HepG2 (cell line): ENCODE data around the gene RPS6KB2. TPM values are rescaled to one million over a fixed set of nuclear protein-coding genes. Genes with fewer than 3 reads are reported as not detected.

Experiments used
- ATAC-seq: fragments of 200-7000 bp; cut with Tn5 transposase; 3 replicates; pipeline ENCODE4 v1.9.1; 2020; ENCODE audit warnings: mild to moderate bottlenecking, moderate library complexity
- BruUV-seq: library from RNA; stranded (reverse); fragments of 400-500 nt; replicated peaks from 2 replicates; lab custom pipeline; 2021; lab: Mats Ljungman, UMichigan
- CTCF ChIA-PET: fragments of 300-600 bp; formaldehyde crosslinking; extraction: SDS; loops from one replicate; lab custom pipeline; 2021; ENCODE audit warnings: low total read pairs, inconsistent platforms, low intra/inter-chr PET ratio; lab: Yijun Ruan, JAX
- POLR2A ChIA-PET: fragments of 350-600 bp; sonication (Branson Sonifier 250); formaldehyde crosslinking; loops from one replicate; lab custom pipeline; 2020; ENCODE audit warnings: antibody characterized with exemption, inconsistent platforms; lab: Yijun Ruan, JAX
- DNase-seq: peaks from one replicate; pipeline ENCODE4 v3.0.0-alpha.2; 2015; ENCODE audit warnings: low spot score
- FAIRE-seq: peaks from 3 replicates; lab custom pipeline; 2011; peaks lifted over from hg19 to GRCh38; lab: Jason Lieb, UNC
- H2AFZ ChIP-seq: one replicate; pipeline ENCODE4 v1.6.1; 2011; ENCODE audit warnings: low read length, inconsistent platforms
- H3K27ac ChIP-seq: fragments of 300-600 bp; 3 replicates; pipeline ENCODE4 v1.8.0; 2011; ENCODE audit warnings: mixed run types, mild to moderate bottlenecking, mixed read lengths, low read length, inconsistent platforms; ENCODE audit not compliant: insufficient read depth; ENCODE audit errors: extremely low read length
- H3K27me3 ChIP-seq, 2 experiments: fragments of 200-600 bp in 1 of 2; 2 replicates in 1 of 2; 3 replicates in 1 of 2; pipeline versions ENCODE4 v1.6.0 to v1.8.0; 2011; ENCODE audit warnings: low read length in 2 of 2, mild to moderate bottlenecking in 2 of 2, moderate library complexity in 2 of 2, inconsistent platforms in 1 of 2; ENCODE audit not compliant: insufficient read depth in 2 of 2, control insufficient read depth in 1 of 2
- H3K36me3 ChIP-seq, 2 experiments: fragments of 200-600 bp in 1 of 2; replicated peaks in 1 of 2; 2 replicates in 1 of 2; 3 replicates in 1 of 2; pipeline versions ENCODE4 v1.5.1 to v1.8.0; 2011; ENCODE audit warnings: low read length in 2 of 2, inconsistent platforms in 1 of 2; ENCODE audit not compliant: insufficient read depth in 2 of 2, control insufficient read depth in 1 of 2
- H3K4me1 ChIP-seq: 2 replicates; pipeline ENCODE4 v1.5.1; 2012; ENCODE audit warnings: low read length, inconsistent platforms; ENCODE audit not compliant: insufficient read depth
- H3K4me2 ChIP-seq: 2 replicates; pipeline ENCODE4 v1.6.0; 2011; ENCODE audit warnings: low read depth, low read length, inconsistent platforms
- H3K4me3 ChIP-seq, 3 experiments: fragments of 200-600 bp in 1 of 3; sonication (generic), shearing (Covaris generic) in 1 of 3; replicated peaks in 1 of 3; 2 replicates each; pipeline ENCODE4 v1.5.1; 2011 to 2016; ENCODE audit warnings: low read length in 3 of 3, inconsistent platforms in 2 of 3, low read depth in 2 of 3, mild to moderate bottlenecking in 2 of 3, control low read depth in 1 of 3, mixed read lengths in 1 of 3; ENCODE audit not compliant: insufficient read depth in 1 of 3
- H3K79me2 ChIP-seq: one replicate; pipeline ENCODE4 v1.6.1; 2011; ENCODE audit warnings: low read length, inconsistent platforms; ENCODE audit not compliant: insufficient read depth
- H3K9ac ChIP-seq: 2 replicates; pipeline ENCODE4 v1.6.0; 2011; ENCODE audit warnings: mild to moderate bottlenecking, low read depth, low read length, inconsistent platforms; ENCODE audit not compliant: insufficient read depth
- H3K9me3 ChIP-seq: 2 replicates; pipeline ENCODE4 v1.5.1; 2012; ENCODE audit warnings: mild to moderate bottlenecking, low read length
- H4K20me1 ChIP-seq: 2 replicates; pipeline ENCODE4 v1.6.0; 2011; ENCODE audit warnings: inconsistent platforms, mild to moderate bottlenecking, low read length, moderate library complexity; ENCODE audit not compliant: insufficient read depth
- AGO1 ChIP-seq: fragments of 200-400 bp; formaldehyde crosslinking; IDR thresholded peaks from 2 replicates; pipeline ENCODE4 v1.6.1; 2017; ENCODE audit warnings: mild to moderate bottlenecking, low read depth, low read length, moderate library complexity; ENCODE audit not compliant: poor library complexity, severe bottlenecking
- ASH2L ChIP-seq: fragments of 300-600, 200-600 bp; sonication (generic); IDR thresholded peaks from 2 replicates; pipeline ENCODE4 v1.7.0; 2017; ENCODE audit warnings: low read depth, mild to moderate bottlenecking, moderate library complexity, mixed read lengths, low read length; ENCODE audit not compliant: insufficient read length
- HDAC1 ChIP-seq: sonication (generic); formaldehyde crosslinking; IDR thresholded peaks from 2 replicates; pipeline ENCODE4 v1.5.1; 2020; ENCODE audit warnings: mild to moderate bottlenecking, missing genetic modification reagents
- JUNB ChIP-seq: sonication (generic); formaldehyde crosslinking; IDR thresholded peaks from 2 replicates; pipeline ENCODE4 v1.8.0; 2022; ENCODE audit warnings: missing genetic modification reagents, mild to moderate bottlenecking, borderline replicate concordance
- MIXL1 ChIP-seq: IDR thresholded peaks from 2 replicates; pipeline ENCODE4 v1.6.1; 2016
- NFE2 ChIP-seq: sonication (generic); formaldehyde crosslinking; IDR thresholded peaks from 2 replicates; pipeline ENCODE4 v1.4.0; 2020; ENCODE audit warnings: missing genetic modification reagents
- TMF1 ChIP-seq: sonication (generic); formaldehyde crosslinking; IDR thresholded peaks from 2 replicates; pipeline ENCODE4 v1.8.1; 2022; ENCODE audit warnings: low read depth, missing genetic modification reagents
- ZMYM2 ChIP-seq: sonication (generic); formaldehyde crosslinking; IDR thresholded peaks from 2 replicates; pipeline ENCODE4 v1.8.0; 2022; ENCODE audit warnings: mild to moderate bottlenecking, missing genetic modification reagents
- ZNF230 ChIP-seq: sonication (generic); formaldehyde crosslinking; IDR thresholded peaks from 2 replicates; pipeline ENCODE4 v1.4.0; 2020; ENCODE audit warnings: mild to moderate bottlenecking, missing genetic modification reagents
- ZNF3 ChIP-seq: IDR thresholded peaks from 2 replicates; pipeline ENCODE4 v1.7.0; 2017; ENCODE audit warnings: inconsistent platforms
- ZNF724P ChIP-seq: sonication (generic); formaldehyde crosslinking; IDR thresholded peaks from 2 replicates; pipeline ENCODE4 v1.8.0; 2022; ENCODE audit warnings: missing genetic modification reagents, borderline replicate concordance
- ZNF782 ChIP-seq: sonication (generic); formaldehyde crosslinking; IDR thresholded peaks from 2 replicates; pipeline ENCODE4 v1.4.0; 2020; ENCODE audit warnings: missing genetic modification reagents, mild to moderate bottlenecking, borderline replicate concordance
- WGBS: methylation state at CpG from one replicate; pipeline ENCODE4 v1.1.6; 2017; ENCODE audit warnings: low lambda C conversion rate; 5-methylcytosine and 5-hydroxymethylcytosine counted together
- in situ Hi-C: cut with HindIII; loops from 2 replicates; pipeline ENCODE4 v1.10.0; 2017; ENCODE audit warnings: low pct_unique_long_range_greater_than_20kb; ENCODE audit not compliant: extremely low pct_ligation_motif_present
- intact Hi-C: fragments of 100-400 bp; cut with micrococcal nuclease; formaldehyde crosslinking; loops from one replicate; pipeline ENCODE4 v1.10.0; 2022; ENCODE audit not compliant: unreplicated experiment
- polyA plus RNA-seq, 8 experiments: library from polyadenylated mRNA; depleted of rRNA in 3 of 8; stranded (reverse) in 7 of 8; unstranded in 1 of 8; fragments of >200 nt; fragmentation: Illumina TruSeq in 4 of 8; extraction: Trizol in 4 of 8; gene quantifications; 2 replicates each; pipeline versions ENCODE4 v1.2.1 to v1.2.3, GENCODE V29; 2011 to 2016; ENCODE audit warnings: low read depth in 4 of 8, missing spikeins in 1 of 8, mixed read lengths in 1 of 8; ENCODE audit not compliant: insufficient read depth in 1 of 8
- total RNA-seq, 5 experiments: library from RNA; depleted of rRNA; stranded (reverse); fragments of >200 nt; fragmentation: Illumina TruSeq; extraction: Trizol; gene quantifications; 2 replicates each; pipeline ENCODE4 v1.2.3, GENCODE V29; 2016; ENCODE audit warnings: low read depth in 1 of 5
- TF ChIP-seq, protein P1 (sequence below): sonication (generic); formaldehyde crosslinking; IDR thresholded peaks from 2 replicates; pipeline ENCODE4 v1.4.0; 2020; ENCODE audit warnings: missing genetic modification reagents; ENCODE audit errors: not compliant biosample characterization
- TF ChIP-seq, protein P2 (sequence below): IDR thresholded peaks from 2 replicates; pipeline ENCODE4 v1.6.1; 2016; ENCODE audit warnings: missing compliant biosample characterization, missing genetic modification reagents, borderline replicate concordance
- TF ChIP-seq, protein P3 (sequence below): sonication (generic); formaldehyde crosslinking; IDR thresholded peaks from 2 replicates; pipeline ENCODE4 v1.4.0; 2020; ENCODE audit warnings: missing genetic modification reagents, low read depth, mild to moderate bottlenecking, borderline replicate concordance

RPS6KB2 gene
- total and polyA plus RNA-seq, 2 of the 13 experiments (the other 11 are each of a cell fraction or from before 2014, with no cell fraction given): 52.9 to 54.8 TPM

DNA sequence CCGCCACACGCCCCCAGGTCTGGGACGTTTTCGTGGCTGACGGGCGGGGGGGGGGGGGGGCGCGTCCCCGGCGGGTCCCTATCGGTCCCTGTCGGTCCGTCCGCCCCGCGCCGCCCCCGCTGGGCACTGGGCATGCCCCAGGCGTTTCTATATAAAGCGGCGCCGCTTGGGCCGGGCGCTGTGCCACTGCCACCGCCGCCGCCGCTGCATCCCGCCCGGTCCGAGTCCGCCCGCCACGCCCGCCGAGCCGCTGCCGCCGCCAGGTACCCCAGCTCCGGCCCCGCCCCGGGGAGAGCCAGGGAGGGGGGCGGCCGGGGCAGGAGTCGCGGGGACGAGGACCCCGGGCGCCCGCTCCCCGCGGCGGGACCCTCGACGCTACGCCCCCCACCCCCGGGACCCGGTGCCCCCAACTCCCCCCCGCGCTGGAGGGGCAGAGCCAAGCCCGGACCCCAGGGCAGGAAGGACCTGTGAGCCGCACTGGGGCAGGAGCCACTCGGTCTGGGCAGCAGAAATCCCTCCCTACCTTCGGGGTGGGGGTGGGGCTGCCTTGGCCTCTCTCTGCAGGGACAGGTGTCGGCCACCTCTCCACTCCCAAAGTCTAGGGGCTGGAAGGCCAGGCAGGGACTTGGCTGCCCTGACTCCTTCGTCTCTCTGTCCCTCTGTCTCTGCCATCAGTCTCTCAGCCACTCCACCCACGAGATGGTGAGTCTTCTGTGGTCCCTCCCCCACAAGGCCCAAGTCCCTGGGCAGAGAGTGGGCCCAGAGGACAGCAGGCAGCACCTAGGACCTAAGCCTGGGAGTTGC, 12.6 kb upstream of the RPS6KB2 start, which contains the start of gene CARNS1:
Gene CARNS1, plus strand, starts transcription at position 178 of the 804 bp plus-strand sequence. Its CDS starts 522 bp downstream, at position 700.
- peak within 1 kb of the TSS; percentile 64; the same call in 1 of the 2 replicates for H3K4me2 ChIP-seq
- no peaks in the 10 kb centered on the region for H3K79me2 ChIP-seq
- peaks cover 11 to 74% of the 10 kb centered on the region in 2 experiments; a peak in 4 of 5 replicates for H3K27me3 ChIP-seq
- intact Hi-C loops: no loop called here
- no peak within 1 kb of the TSS for H2AFZ ChIP-seq
- no peak for ATAC-seq
- TF ChIP-seq ZMYM2 (CRISPR knock-in tag) (no peak), ASH2L (no peak), JUNB (CRISPR knock-in tag) (no peak), ZNF3 (CRISPR knock-in tag) (no peak), ZNF782 (CRISPR knock-in tag) (no peak), ZNF724P (CRISPR knock-in tag) (no peak), MIXL1 (no peak), HDAC1 (CRISPR knock-in tag) (no peak), TMF1 (CRISPR knock-in tag) (no peak), NFE2 (CRISPR knock-in tag) (no peak), ZNF230 (CRISPR knock-in tag) (no peak), AGO1 (no peak)
- TF ChIP-seq, protein P1, sequence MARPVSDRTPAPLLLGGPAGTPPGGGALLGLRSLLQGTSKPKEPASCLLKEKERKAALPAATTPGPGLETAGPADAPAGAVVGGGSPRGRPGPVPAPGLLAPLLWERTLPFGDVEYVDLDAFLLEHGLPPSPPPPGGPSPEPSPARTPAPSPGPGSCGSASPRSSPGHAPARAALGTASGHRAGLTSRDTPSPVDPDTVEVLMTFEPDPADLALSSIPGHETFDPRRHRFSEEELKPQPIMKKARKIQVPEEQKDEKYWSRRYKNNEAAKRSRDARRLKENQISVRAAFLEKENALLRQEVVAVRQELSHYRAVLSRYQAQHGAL (CRISPR knock-in tag): no peak
- TF ChIP-seq, protein P2, sequence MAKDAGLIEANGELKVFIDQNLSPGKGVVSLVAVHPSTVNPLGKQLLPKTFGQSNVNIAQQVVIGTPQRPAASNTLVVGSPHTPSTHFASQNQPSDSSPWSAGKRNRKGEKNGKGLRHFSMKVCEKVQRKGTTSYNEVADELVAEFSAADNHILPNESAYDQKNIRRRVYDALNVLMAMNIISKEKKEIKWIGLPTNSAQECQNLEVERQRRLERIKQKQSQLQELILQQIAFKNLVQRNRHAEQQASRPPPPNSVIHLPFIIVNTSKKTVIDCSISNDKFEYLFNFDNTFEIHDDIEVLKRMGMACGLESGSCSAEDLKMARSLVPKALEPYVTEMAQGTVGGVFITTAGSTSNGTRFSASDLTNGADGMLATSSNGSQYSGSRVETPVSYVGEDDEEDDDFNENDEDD: no peak
- TF ChIP-seq, protein P3, sequence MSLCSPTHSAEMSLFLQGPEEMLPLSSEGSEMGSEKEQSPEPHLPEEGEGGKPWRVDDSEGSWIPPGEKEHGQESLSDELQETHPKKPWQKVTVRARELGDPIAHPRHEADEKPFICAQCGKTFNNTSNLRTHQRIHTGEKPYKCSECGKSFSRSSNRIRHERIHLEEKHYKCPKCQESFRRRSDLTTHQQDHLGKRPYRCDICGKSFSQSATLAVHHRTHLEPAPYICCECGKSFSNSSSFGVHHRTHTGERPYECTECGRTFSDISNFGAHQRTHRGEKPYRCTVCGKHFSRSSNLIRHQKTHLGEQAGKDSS (CRISPR knock-in tag): no peak
- TF ChIP-seq, all 625 proteins: peak for 0
- Histone ChIP-seq H3K36me3 (no peaks in the 10 kb centered on the region), H3K9ac (no peak within 1 kb of the TSS), H4K20me1 (no peaks in the 10 kb centered on the region), H3K9me3 (no peaks in the 10 kb centered on the region), H3K27ac (no peak within 1 kb of the TSS), H3K4me1 (peaks cover 70% of the 10 kb centered on the region), H3K4me3 (no peak within 1 kb of the TSS; a peak in 1 of 6 replicates)
- no peak for FAIRE-seq
- no peak for DNase-seq
- 22% methylated on average over 5 of the region's 67 CpGs for WGBS
- ChIA-PET POLR2A (interaction anchor here (0.6 kb wide), 1 partner anchor 792 kb away, joined by 3 read pairs; no protein-coding TSS in a partner anchor), CTCF (no interaction called here)
- in situ Hi-C loops: no loop called here
- no TSS peak for BruUV-seq
